K562 (cell line): Measurements from ENCODE around the gene TMA7B.

Experiments used
- NCOA6 ChIP-seq: fragments of 450-650 bp; IDR thresholded peaks from 2 replicates; pipeline ENCODE4 v1.6.1; 2017; ENCODE audit warnings: mild to moderate bottlenecking
- ZNF274 ChIP-seq: IDR thresholded peaks from 2 replicates; pipeline ENCODE4 v1.6.1; 2011; ENCODE audit warnings: low read depth, mild to moderate bottlenecking, low read length, moderate library complexity, borderline replicate concordance

GRCh38 chr22:40000171-40000570 lies 40.0 kb downstream of the TMA7B start:
- no peak for TF ChIP-seq NCOA6
- TF ChIP-seq ZNF274: no peak
